ENCODE results near the gene SLC46A2.

The SLC46A2 gene

DNA sequence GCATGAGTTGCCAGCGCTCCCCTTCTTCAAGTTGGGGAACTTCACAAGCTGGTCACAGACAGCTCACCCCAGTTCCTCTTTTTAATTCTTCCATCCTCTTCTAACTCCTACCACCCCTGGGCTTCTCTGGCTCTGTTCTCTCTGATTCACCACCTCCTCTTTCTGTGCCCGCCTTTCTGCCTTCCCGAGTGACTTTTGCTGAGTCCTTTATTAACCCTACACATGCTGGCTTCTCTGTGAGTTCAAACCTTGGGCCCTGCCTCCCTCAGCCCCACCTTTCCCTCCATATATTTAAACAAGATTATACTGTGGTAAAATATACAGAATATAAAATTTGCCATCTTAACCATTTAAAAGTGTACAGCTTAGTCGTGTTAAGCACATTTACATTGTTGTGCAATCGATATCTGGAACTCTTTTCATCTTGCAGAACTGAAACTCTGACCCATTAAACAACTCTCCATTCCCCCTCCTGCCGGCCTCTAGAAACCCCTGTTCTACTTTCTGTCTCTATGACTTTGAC, 32.0 kb downstream of the SLC46A2 start:
- DNase-seq (ENCODE audit: low spot score): no peak

DNA sequence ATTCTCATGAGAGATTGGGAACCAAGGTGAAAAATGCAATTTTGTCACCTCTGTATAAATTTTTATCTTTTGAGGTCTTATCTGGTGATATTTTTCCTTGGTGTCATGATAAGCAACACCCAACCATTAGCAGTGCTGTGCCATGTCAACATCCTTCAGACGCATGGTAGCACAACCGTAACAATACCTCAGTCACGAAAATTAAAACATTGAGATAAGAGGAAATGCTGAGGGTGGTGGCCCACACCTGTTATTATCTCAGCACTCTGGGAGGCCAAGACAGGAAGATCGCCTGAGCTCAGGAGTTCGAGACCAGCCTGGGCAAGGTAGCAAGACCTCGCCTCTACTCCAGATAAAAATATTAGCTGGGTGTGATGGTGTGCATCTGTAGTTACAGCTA, 32.7 kb downstream of the SLC46A2 start:
- DNase-seq (ENCODE audit: low spot score): no peak

- DNase-seq (ENCODE audit: low spot score): no peak
Measured at GRCh38 chr9:112856843-112857242, 33.8 kb downstream of the SLC46A2 start.

DNA sequence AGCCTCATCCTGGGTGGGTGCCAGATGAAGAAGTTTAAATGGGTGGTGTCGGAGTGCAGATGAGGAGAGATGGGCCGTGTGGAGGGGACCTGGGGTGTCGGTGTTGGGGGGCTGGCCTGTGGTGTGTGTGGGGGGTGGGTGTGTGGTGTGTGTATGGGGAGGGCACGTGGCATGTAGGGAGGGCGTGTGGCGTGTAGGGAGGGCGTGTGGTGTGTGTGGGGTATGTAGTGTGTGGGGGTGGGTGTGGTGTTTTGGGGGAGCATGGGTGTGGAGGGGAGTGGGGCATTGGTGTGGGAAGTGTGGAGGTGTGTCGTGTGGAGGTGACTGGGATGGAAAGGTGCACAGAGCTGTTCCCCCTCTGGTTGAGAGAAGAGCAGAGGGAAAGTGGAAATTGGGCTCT, 34.5 kb downstream of the SLC46A2 start:
- no peak for DNase-seq (ENCODE audit: low spot score)

- no peak for DNase-seq (ENCODE audit: low spot score)
Measured at GRCh38 chr9:112854657-112855056, 36.0 kb downstream of the SLC46A2 start.

- DNase-seq (ENCODE audit: low spot score): no peak
Measured at GRCh38 chr9:112853882-112854585, 36.6 kb downstream of the SLC46A2 start.

- no peak for DNase-seq (ENCODE audit: low spot score)
Measured at GRCh38 chr9:112852741-112853504, 37.8 kb downstream of the SLC46A2 start.

- no peak for DNase-seq (ENCODE audit: low spot score)
Measured at GRCh38 chr9:112850840-112851239, 39.8 kb downstream of the SLC46A2 start.

DNA sequence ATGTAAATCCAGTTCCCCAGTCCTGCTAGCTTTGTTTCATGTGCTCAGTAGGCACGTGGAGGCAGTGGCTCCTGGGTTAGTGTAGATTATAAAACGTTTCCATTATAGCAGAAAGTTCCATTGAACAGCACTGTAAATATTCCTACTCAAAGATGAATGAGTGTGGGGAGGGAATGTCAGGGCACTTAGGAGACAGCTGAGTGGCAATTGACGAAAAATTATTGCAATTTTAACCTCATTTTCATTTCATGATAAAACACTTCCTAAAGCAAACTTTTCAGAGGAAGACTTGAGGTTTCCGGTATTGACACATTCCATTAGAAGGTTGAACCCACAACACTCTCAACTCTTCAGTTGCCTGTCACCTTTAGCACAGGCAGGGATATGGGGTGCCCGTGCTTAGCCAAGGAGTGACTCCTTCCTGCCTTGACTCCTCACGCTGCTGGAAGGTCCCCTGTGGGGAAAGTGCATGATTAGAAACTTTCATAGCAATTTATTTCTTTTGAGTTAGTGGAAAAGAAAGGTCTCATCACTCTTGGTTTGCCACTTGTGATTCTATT, 41.2 kb downstream of the SLC46A2 start:
- no peak for DNase-seq (ENCODE audit: low spot score)

GRCh38 chr9:112848316-112849151, 42.1 kb downstream of the SLC46A2 start:
- DNase-seq (ENCODE audit: low spot score): no peak

- no peak for DNase-seq (ENCODE audit: low spot score)
Measured at GRCh38 chr9:112846528-112847488, 43.9 kb downstream of the SLC46A2 start.

- DNase-seq (ENCODE audit: low spot score): peak; percentile 87
Measured at GRCh38 chr9:112844771-112845542, 45.7 kb downstream of the SLC46A2 start.

- DNase-seq (ENCODE audit: low spot score): no peak
Measured at GRCh38 chr9:112842555-112842954, 48.1 kb downstream of the SLC46A2 start.

DNA sequence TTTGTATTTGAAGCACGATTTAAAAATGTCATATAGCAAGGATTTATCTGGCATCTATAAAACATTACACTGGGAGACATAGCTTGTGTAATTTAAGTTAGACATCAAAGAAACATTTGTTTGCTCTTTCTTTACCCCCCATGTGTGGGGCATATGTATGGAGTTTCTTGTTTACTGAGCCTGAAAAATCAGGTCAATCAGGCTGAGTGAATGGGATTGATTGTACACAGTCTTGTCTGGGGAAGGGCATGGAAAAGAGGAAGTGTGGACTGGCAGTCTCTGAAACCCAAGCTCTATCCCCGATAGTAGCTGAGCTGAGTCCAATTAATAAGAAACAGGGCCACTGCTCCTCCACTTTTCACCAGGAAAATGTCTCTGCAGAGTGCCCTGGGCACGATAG, 49.4 kb downstream of the SLC46A2 start:
- DNase-seq (ENCODE audit: low spot score): no peak

DNA sequence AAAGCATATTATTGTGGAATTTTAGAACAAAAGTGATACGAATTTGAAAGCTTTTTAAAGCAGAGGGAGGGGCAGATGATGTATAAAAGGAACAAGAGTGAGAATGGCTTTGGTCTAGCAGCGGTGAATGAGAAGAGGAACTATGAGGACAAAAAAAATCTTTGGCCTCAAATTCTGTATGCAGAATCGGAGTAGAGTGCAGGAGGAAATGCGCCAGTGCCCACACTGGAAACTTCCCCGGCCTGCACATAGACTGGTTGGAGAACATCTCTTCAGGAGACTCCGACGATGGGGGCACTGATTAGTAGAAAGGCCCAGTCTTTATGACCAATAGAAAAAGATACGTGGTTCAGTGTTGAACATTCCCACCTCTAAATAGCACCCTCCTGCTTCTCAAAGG, 51.3 kb downstream of the SLC46A2 start:
- DNase-seq (ENCODE audit: low spot score): no peak

DNA sequence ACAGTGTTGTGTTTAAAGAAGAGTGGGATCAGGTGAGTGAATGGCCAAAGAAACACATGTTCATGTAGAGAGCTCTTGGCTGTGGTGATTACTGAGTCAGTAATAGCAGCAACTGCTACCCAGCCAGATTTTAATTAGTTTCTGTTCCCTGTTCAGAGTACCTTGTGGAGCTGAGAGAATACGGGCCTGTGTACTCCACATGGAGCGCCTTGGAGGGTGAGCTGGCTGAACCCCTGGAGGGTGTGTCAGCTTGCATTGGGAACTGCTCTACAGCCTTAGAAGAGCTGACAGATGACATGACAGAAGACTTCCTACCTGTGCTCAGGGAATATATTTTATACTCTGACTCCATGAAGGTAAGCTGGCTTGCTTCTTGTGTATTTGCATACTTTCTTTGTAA, 52.3 kb downstream of the SLC46A2 start:
- no peak for DNase-seq (ENCODE audit: low spot score)

GRCh38 chr9:112836394-112836793, 54.3 kb downstream of the SLC46A2 start:
- no peak for DNase-seq (ENCODE audit: low spot score)

- DNase-seq (ENCODE audit: low spot score): no peak
Measured at GRCh38 chr9:112833081-112833480, 57.6 kb downstream of the SLC46A2 start.

GRCh38 chr9:112831969-112832368, 58.7 kb downstream of the SLC46A2 start:
- DNase-seq (ENCODE audit: low spot score): no peak

DNA sequence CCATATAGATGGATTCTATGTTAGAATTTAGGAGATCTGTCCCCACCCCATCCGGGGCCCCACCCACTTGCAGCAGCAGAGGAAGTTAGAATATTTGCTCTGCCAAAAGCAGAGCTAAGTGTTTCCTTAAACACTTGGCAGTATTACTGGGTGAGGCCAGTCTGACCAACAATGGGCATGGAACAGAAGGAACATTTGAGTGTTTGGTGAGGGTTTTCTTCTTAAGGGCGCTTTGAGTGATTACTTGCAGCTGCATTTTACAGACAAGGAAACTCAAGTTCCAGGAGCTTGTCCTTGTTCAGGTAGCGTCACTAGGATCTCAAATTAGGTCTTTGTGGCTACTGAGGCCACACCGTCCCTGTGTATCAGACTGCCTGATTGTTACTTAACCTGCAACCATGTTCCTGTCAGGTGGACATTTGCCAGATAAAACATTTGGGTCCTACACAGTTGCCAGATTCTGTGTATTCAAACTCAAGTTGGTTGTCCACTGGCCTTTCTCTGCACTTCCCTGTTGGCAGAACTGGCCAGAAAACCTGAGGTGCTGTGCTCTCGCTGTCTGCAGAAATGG, 59.3 kb downstream of the SLC46A2 start:
- DNase-seq (ENCODE audit: low spot score): no peak

All from D341Med (cell line).